Neural progenitor cell (in vitro differentiated cells): ENCODE data around the gene PLA2G6.

Experiments
- CTCF ChIP-seq: fragments of 200-600 bp; sonication (generic); IDR thresholded peaks from 2 replicates; pipeline ENCODE4 v1.5.1; 2017; ENCODE audit warnings: antibody characterized with exemption, mild to moderate bottlenecking
- EZH2 ChIP-seq: fragments of 200-600 bp; sonication (generic); IDR thresholded peaks from 2 replicates; pipeline ENCODE4 v1.6.1; 2017; ENCODE audit warnings: antibody characterized with exemption, mild to moderate bottlenecking, moderate library complexity
- EZH2phosphoT487 ChIP-seq: fragments of 200-600 bp; sonication (generic); IDR thresholded peaks from 2 replicates; pipeline ENCODE4 v1.6.1; 2017; ENCODE audit warnings: antibody characterized with exemption

- TF ChIP-seq CTCF (no peak), EZH2 (no peak), EZH2phosphoT487 (no peak)
These were observed 106.4 kb downstream of the PLA2G6 start for GRCh38 chr22:38075105-38075825.
